GM18909 (cell line): Measurements from ENCODE around the gene SLC25A21.

ENCODE experiments used
- ATAC-seq: cut with Tn5 transposase; IDR thresholded peaks from one replicate; pipeline ENCODE4 v1.9.1; 2021; ENCODE audit warnings: mild to moderate bottlenecking; ENCODE audit not compliant: unreplicated experiment, poor library complexity

The SLC25A21 gene

DNA sequence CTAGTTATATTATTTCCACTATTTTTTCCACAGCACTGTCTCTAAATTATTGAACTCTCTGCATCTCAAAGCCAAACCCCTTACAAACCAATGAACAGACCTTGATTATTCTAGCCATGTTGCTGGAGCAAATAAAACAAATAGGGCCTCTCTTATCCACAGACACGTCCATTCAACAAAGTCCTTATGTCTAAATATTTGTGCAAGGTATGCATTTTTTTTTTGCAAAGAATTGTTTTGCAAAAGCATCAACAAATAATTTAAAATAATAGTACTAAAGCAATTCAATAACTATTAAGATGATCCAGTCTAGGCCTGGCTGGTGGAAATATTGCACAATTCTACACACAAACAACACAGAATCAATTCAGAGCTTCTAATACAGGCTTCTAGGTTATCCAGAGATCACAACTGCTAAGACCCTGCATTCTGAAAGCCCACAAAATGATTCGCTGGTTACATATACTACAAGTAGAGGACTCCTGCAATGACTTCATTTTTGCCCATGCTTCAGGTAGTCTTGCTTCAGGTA is 221.0 kb downstream of the SLC25A21 start:
- no peak for ATAC-seq

DNA sequence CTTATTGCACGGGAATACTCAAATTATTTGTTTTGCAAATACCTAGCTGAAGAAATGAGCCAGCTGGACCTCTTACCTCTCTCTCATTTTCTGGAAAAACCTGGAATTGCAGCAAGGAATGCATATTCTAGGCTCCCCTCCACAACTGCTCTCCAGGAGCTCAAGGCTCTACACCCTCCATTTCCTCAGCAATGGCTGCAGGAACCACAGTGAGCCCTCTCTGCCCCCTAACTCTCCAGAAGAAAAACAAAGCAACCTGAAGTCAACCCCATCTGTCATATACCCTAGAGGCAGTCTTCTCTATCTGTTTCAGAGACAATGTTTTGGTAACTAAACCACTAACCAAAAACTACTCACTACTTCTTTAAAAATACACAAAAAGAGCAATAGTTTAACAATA is 221.6 kb downstream of the SLC25A21 start:
- ATAC-seq = no peak

DNA sequence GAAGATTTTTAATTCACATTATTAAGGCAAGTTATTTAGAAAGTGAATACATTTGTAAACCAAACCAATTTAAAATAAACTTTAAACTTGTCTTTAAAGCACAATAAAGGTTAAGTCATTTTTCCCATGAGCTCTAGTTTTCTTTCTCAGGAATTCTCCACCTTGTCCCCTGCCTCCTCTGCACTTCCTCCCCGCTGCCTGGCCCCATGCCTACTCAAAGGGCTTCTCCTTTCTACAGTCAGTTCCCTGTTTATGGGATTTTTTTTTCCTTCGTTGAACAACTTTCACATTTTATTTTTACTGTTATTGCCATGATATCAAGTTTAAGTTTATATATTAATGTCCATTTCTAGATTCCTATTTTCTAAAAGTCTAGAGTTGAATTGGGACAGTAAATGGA is 223.0 kb downstream of the SLC25A21 start:
- ATAC-seq = no peak

DNA sequence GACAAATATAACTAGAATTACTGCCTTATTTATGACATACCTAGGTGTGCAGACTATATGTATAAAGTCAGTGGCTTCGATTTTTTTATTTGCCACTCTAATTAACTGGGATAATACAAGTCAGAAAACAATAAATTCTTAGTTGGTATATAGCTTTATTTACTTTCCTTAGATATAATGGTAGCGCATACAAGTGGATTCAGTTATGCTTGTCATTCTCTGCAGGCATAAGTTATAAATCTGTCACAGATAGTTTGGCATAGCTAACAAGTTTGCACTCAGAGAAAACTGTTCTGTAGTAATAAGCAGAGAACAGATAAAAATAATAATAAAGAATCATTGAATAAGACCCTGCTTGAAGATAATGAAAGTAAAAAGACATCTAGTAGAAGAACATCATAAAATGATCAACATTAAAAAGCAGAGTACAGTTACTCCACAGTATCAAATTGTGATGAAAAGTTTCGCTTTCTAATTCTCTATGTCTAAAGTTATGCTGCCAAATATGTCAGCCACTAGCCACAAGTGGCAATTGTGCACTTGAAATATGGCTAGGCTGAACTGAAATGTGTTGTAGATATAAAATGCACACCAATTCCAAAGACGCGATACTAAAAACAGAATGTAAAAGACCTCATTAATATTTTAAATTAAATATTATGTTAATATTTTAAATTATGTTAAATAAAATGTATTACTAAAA is 224.1 kb downstream of the SLC25A21 start:
- no peak for ATAC-seq

DNA sequence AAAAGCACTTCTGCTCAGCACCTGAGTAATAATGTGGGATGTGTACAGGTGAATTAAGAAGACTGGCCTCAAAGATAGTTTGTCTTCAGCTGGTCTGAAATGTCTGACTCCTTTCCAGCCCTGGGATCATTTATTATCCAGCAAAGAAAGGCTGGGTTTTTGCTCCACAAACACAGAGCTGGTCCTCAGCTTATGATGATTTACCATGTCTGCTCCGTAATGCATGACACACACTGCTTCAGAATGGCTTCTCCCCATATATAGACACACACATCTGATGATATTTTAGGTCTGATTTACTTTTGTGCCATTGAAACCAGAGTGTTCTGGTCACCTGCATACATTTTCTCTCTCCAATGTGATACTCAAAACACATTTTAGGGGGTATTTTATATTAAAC is 225.0 kb downstream of the SLC25A21 start:
- no peak for ATAC-seq

DNA sequence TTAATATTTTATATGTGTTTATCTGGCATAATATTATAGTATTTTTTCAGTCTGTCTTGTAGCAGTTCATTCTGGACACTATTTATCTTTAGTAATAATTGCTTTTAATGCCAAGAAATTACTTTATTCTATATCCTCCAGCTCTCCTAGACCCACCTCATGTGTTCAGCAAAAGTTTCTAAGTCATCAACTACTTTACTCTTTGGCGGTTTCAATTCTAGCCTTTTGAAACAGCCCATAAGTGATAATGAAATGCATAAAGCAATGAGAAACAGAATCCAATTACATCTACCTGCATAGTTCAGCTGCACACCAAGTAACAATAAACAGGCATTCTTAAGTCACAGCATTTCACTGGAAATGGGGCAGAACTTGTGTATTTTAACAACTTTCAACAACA is 225.5 kb downstream of the SLC25A21 start:
- no peak for ATAC-seq

DNA sequence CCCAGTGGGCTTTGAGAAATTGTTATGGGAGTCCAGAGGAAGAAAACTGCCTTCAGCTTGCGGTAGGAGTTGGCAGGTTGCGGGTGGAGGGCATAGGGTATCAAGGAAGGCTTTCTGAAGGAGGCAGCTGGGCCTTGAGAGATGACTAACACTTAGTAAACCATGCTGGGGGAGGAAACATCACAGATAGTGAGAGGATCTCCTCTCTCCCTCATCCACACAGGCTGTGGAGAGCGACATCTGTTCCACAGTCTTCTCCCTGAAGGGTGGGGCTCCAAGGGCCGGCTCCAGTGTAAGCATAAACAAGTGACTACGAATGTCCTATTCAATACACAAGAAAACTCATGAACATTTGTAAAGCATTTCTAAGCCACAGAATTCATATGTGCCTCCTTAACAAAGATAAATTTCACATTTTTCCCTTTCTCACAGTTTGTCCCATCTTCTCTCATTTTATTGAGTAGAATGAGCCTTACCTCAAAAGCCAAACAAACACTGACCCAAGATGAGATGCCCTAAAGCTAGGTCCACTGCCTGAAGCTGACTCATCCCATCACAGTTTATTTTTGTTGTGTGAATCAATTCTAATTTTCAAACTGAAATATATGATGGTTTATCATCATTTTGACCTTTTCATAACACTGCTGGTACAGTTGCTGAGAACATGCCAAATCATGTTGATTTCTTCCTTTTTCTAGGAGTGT is 227.9 kb downstream of the SLC25A21 start:
- no peak for ATAC-seq

DNA sequence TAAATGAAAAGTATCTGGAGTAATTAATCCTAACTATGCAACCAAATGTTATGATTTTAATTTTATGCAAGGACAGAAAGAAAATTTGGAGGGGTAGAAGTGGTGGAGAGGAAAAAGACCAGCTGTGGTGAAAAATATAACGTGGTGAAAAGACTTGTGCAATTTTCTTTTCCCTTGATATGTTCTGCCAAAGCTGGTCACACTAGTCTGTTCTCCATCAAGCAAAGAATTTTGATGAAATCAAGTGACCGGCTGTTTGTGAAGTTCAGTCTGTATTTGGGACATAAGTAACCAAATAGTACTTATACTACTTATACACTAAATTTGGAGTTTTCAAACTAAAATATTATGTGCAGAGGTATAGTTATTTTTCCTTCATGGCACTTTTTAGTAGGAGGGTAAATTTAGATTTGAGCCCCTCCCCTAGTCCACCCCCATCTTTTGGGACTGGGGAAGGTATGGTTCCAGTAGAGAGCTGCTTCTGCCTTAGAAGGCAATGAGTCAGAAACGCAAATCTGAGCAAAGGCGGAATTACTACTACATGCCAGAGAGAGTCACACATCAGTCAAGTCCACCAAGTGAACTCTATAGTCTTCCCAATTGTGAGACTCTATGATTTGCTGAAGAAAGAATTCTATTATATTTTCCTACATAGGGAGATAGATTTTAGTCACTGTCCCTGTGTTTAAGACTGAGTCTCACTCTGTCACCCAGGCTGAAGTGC is 229.7 kb downstream of the SLC25A21 start:
- ATAC-seq = no peak

DNA sequence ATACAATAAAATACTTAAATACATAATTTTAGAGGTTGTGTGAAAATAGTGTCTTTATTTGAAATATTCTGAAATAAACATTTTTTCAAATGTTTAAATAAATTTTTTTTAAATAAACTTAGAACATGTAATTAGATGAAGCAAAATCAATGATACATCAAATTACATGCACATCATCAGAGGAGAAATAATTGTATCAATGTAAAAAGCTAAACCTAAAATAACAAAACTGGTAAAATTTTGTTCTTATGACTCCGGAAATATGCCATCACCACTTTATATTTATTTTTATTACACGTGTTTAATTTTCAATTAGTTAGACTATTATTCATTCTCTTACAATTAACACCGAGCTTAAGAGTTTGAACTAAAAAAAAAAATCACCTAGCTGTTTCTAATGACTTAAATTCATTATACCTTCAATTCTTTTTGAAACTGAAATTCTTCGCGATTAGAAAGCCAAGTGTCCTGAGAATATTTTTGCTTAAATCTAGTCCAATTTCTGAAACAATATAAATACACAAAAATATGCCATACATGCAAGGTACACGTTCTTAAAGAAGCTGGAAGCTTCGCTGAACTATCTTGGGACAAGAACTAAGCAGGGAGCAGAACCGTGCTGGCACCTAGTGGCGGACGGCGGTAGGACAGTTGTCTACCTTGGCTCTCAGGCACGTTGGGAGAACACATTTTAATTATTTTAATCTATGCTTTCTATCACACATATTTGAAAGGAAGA is 230.5 kb downstream of the SLC25A21 start:
- peak; percentile 93 for ATAC-seq

DNA sequence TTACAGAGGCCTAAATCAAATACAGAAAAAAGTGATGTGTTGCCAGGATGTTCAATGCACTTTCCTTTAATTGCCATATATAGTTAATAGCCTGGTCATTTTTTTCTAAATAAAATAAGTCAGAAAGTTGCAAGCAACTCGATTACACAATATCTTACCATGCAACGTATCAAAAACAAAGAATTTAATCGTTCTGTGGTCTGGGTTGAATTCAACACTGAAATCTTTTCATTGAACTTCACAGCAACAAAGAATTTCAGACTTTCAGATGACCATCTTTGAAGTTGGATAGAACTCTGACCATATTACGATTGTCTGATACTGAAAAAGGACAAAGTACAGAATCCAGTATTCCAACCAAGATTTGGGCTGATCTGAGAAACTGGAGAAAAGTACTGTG is 231.9 kb downstream of the SLC25A21 start:
- ATAC-seq = no peak

DNA sequence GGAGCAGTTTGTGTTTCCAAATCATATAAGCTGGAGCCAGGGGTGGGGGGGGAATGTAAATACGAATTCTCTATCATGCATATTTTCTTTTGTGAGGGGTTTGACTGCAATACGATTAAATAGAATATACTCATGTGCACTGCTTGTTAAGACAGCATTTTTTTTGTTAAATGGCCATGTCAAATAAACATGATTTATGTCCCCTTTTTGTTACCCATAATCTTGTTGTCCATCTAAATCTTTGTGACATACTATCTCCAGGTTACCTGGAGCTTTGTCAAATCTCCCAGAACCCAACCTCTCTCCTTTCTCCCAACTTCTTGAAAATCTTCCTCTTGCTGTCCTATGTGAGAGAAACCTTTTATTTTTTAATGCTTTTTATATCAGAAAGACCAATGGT is 233.1 kb downstream of the SLC25A21 start:
- ATAC-seq = no peak

DNA sequence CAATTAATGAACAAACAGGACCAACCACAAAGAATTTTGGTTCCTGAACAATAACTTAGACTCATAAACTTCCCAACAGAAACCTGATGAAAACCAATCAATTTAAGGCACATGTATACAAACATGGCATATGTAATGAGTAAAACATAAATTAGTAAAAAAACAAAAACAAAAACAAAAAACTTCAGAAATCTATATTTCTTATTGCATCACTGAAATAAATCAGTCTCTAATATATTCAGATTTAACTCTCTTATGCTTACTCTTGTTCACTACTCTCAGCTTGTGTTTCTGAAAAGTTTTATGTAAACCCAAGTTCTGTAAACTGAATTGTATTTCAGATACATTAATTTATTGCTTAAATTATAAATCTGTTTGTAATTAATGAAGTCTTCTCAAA is 233.7 kb downstream of the SLC25A21 start:
- no peak for ATAC-seq

DNA sequence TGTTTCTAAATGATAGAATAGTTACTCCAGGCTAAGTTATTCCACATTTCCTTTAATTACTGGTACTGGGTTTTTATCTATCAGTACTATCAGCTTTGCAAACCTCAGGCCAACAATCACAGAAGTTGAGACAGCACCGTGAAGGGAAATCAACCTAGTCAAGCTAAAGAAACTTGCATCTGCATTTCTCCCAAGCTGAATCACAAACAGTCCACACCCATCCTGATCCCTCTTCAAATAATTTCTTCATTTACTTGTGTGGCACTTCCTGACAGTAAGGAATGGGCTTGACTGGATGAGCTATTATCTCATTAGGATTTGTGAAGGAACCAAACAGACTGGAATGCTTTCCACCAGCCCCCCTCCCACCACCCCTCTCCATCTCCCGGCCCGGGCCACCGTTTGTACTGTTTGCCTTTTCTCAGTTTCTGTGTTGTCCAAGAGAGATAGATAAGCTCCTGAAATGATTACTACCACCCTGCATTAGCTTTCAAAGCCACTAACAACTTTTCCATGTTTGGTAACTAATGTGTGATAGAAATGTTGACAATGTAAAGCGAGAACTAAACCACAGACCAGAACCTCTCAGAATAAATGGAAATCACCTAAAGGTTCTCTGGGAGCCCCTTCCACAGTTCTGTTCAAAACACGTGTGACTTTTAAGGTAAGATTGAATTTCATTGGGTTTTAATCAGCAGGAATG is 236.3 kb downstream of the SLC25A21 start:
- ATAC-seq = no peak

DNA sequence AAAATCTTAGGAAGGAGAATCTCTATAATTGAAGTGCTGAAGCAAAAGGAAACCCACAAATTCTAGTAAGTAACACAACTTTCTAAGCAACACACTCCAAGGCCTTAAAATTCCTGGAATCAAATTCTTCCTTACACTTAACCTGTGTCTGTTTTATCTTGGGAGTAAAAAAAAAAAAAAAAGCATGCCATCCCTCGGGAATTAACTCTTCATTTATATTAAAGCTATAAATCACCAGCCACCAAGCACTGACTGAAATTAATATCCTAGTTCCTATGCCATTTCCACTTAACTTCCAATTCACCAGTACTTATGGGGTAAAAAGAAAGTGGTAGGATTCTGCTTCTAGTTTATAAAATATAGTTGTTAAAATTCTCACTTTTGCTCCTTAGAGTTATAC is 238.1 kb downstream of the SLC25A21 start:
- no peak for ATAC-seq

DNA sequence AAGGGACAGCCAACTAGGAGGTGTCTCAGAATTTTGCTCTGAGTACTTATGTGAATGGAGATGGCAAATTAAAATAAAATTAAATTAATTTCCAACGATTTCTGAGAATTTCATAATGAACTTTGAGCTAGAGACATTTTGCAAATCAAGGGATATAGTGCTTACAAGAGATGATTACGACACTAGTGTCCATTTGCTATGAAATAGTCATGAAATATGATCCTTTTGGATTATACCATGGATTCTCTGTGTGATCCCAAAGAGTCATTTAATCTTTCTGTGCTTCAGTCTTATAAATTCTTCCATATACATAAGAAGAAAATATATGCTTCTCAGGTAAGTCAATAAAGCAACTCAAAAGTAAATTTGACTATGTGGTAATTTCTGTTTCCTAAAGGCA is 240.6 kb downstream of the SLC25A21 start:
- no peak for ATAC-seq

DNA sequence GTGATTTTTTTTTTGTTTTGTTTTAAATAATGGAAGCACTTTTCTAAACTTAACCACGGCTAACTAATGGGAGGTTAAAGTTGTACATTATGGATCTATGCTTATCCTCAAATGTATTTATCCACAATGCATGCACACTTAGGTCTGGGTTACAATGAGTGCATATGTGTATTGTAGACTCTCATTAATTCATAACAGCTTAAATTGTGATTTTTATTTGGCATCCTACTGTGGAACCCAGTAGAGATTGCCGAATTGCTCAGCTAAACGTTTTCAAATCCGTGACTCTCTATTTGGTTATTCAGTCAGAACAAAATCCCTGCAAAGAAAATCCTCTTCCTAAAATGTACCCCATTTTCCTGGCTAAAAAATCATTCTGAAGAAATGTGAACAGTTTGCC is 244.0 kb downstream of the SLC25A21 start:
- ATAC-seq = no peak

DNA sequence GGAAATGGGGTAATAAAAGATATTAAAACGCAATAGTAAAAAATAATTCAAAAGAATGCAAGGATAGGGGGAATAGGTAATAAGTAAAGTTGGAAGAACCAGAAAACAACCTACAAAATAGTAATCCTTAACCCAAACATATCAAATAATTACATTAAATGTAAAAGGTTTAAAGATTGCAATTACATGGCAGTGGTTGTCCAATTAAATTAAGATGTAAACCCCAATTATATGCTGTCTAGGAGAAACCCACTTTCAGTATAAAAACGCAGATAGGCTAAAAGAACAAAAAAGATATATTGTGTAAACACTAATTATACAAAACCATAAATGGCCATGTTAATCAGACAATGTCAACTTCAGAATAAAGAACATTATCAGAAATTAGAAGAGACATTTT is 247.3 kb downstream of the SLC25A21 start:
- ATAC-seq = no peak

DNA sequence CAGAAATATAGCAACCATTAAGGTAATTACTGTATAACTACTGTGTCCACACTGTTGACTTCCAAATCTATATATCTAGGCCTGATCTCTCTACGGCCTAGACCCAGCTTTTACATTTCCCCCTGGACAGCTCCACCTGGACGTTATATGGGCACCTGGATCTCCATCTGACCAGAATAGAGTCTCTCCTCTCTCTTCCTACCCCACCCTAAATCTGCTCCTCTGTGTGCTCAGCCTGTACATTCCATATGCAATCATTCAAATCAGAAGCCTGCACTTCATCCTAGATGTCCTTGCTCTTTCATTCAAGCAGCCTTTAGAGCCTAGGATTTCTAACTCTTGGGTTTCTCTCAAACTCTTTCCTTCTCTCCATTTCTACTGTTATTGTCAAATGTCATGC is 255.7 kb downstream of the SLC25A21 start:
- no peak for ATAC-seq

DNA sequence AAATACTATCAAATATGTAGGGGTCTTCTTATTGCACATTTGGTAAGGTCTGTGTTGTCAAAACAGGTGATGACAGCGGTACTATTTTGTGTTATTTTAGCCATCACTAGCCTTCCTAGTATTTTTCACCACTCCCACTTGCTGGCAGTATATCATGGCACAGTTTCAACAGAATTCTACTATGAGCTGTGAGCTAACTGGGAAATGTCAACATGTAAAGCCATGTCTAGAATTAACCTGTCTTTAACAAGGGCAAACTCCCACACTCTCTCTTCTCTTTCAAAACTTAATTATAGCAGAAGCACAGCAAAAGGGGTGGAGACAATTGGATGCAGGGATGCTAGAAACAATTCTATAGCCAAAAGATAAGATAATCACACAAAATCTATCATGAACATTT is 257.3 kb downstream of the SLC25A21 start:
- no peak for ATAC-seq

DNA sequence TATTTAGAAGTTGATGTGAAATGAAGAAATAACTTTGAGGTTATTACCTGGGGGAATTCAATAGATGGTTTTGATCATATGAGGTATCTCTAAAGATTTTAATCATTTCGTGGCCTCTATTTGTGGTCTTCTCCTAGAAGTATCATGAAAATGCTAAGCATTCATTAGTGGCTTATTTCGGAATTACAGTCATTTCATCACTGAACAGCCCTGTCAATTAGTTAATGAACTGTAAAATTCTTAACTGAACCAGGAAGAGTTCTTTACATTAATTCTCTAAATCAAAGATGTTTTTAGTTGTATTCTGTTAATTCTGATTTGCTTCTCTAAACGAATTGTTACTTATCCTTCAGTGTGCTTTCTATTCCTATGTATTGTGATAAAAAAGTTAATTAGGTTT is 261.8 kb downstream of the SLC25A21 start:
- no peak for ATAC-seq
